ENCODE measurements around the gene VIM.

VIM gene
- 613 to 2,990 reads per million in 2 experiments for total RNA-seq

GRCh38 chr10:17228091-17229015 lies at the start of gene VIM:
Gene VIM, plus strand, starts transcription at chr10:17228241. Its CDS starts 1,182 bp downstream, at chr10:17229423.
- DNase-seq (ENCODE audit: low read depth), result peak; percentile 76

GRCh38 chr10:17179002-17179401 lies 49.0 kb upstream of the VIM start:
- DNase-seq (ENCODE audit: low read depth), result no peak

DNA sequence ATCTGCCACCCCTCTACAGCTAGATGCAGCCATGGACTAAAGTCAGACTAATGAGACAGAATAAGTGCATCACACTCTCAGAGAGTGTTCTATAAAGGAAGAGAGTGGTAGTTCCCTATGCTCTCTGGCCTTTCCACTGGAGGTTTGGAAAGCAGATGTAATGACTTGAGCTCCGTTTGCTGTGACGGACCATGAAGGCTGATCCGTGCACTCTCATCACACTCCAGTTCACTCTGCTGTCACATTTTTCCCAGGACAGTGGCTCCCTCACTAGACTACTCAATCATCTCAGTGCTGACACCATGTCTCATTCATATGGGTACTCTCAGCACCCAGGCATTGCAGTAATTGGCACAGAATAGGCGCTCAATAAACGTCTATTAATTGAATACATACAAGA lies 46.9 kb upstream of the VIM start:
- no peak for DNase-seq (ENCODE audit: low read depth)

GRCh38 chr10:17181751-17182150 lies 46.3 kb upstream of the VIM start:
- DNase-seq (ENCODE audit: low read depth), result no peak

DNA sequence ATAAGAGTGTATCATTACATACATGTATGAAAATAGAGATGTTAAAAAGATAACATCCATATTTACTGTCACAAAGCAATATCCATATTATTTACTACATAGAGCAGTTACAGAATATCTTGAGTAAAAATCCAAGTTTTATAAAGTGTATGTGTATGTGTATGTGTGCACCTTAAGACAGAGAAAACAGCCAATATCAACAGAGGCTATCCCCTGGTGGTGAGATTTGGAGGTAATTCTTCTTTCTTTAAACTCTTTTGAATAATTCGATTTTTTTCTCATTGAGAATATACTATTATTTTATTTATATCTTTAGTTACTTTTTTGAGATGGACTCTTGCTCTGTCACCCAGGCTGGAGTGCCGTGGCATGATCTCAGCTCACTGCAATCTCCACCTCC lies 44.9 kb upstream of the VIM start:
- DNase-seq (ENCODE audit: low read depth), result no peak

GRCh38 chr10:17185873-17186272 lies 42.2 kb upstream of the VIM start:
- DNase-seq (ENCODE audit: low read depth), result no peak

DNA sequence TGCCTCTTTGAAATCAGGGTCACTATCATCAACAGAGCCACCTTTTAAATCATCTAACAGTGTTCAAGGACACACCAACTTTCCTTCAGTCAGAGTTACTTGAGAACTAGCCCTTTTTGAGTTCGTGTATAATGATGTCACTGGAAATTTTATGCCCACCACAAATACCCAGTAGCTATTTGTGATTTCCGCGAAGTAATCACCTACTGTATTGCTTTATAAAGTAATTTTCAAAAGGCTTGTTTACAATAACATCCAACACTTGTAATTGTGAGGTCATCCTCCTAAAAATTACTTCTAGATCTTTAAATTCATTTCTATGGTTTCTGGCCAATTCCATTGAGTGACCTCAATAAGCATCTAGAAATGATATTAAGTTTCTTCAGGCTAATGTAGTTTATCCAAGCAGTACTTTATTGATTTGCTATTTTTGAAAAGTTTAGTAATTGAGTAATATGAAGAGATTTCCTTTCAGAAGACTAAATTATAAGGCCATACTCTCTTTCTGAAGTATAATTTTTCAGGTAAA lies 39.3 kb upstream of the VIM start:
- DNase-seq (ENCODE audit: low read depth), result no peak

GRCh38 chr10:17190602-17191001 lies 37.4 kb upstream of the VIM start:
- no peak for DNase-seq (ENCODE audit: low read depth)

DNA sequence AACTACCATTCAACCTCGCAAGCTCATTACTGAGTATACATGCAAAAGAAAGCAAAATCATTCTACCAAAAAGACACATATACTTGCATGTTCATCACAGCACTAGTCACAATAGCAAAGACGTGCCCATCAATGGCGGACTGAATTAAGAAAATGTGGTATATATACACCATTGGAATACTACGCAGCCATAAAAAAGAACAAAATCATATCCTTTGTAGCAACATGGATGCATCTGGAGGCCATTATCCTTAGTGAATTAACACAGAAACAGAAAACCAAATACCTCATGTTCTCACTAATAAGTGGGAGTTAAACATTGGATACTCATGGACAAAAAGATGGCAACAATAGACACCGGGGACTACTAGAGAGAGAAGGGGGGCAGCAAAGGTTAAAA lies 33.0 kb upstream of the VIM start:
- DNase-seq (ENCODE audit: low read depth), result no peak

GRCh38 chr10:17196045-17196444 lies 32.0 kb upstream of the VIM start:
- no peak for DNase-seq (ENCODE audit: low read depth)

DNA sequence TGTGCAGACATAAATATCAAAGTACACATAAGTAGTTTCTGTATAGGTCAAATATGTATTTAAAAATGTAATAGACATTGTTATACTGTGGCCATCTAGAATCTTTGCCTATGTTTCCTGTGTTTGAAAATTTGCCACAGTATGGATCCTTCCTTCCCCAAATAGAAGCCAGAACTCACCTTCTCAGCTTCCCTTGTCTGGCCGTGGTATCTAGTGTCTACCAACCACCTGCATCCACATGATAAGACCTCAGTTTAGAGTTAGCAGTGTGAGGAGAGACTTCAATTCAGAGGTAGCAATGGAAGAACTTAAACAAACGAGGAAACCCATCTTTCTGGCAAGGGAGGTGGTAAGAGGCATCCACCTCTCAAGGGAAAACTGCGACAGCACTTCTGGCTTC lies 31.5 kb upstream of the VIM start:
- no peak for DNase-seq (ENCODE audit: low read depth)

GRCh38 chr10:17199351-17199804 lies 28.7 kb upstream of the VIM start:
- DNase-seq (ENCODE audit: low read depth), result no peak

DNA sequence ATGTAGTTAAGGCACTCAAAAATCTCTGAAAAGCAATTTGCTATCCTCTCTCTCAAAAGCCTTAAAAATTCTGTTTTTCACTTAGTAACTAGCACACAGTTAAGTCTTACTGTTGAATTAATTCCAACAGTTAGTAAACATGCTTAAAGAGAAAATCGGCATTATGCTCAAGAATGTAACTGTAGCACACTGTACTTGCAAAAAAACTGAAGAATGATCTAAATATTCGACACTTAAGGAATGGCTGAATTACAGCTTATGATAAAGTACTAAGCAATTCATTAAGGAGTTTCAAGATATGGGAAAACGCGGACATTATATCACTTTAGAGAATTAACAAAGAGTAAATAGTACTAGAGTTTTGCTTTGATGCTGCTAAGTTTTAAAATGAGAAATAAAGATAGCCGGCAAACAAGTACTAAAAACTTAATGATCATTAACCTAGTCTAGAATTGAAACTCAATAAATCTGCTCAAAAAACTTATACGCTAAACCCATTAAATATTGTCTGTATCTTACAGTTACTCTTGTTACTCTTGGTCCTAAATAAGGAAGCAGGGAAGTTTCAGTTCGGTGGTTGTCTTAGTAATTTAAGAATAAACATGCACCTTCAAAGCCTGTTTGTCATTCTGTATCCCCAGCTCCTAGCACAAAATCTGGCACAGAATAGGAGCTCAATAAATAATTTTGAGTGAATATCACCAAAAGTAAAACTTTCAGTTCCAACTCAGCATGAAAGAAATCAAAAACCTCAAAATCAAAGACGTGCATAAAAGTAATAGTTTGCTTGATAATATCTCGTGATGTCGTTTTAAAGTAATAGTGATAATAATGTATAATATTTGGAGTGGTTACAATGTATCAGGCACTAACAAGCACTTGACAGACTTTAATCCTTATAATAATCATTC lies 27.8 kb upstream of the VIM start:
- DNase-seq (ENCODE audit: low read depth), result no peak

GRCh38 chr10:17200912-17201793 lies 26.9 kb upstream of the VIM start, which contains the start of gene TRDMT1:
Gene TRDMT1, minus strand, starts transcription at chr10:17201672. Its CDS starts 38 bp downstream, at chr10:17201634.
- peak; percentile 53 for DNase-seq (ENCODE audit: low read depth)

- DNase-seq (ENCODE audit: low read depth), result no peak
Measured at GRCh38 chr10:17201794-17202116, 26.3 kb upstream of the VIM start.

- no peak for DNase-seq (ENCODE audit: low read depth)
Measured at GRCh38 chr10:17202506-17202905, 25.5 kb upstream of the VIM start.

GRCh38 chr10:17202999-17203398 lies 25.0 kb upstream of the VIM start:
- DNase-seq (ENCODE audit: low read depth), result no peak

- no peak for DNase-seq (ENCODE audit: low read depth)
Measured at GRCh38 chr10:17203416-17203815, 24.6 kb upstream of the VIM start.

- peak; percentile 31 for DNase-seq (ENCODE audit: low read depth)
Measured at GRCh38 chr10:17206210-17206709, 21.8 kb upstream of the VIM start.

DNA sequence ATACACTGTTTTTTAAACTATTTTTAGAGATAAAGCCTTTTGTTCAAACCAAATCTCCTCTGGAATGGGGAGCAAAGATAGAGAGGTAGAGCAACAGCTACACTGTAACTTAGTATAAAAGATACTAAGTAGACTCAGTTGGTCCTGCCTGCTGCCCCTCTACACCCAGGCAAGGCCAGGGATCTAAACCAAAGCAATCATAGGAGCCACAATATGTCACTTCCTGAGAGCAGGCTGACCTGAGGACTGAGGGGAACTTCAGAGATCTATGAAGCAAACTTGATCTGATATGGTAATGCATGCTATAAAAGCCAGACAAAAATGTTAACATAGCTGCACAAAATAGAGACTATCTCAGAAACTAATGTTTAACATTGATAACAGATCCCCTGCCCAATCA lies 19.6 kb upstream of the VIM start:
- DNase-seq (ENCODE audit: low read depth), result no peak

GRCh38 chr10:17209302-17209701 lies 18.7 kb upstream of the VIM start:
- DNase-seq (ENCODE audit: low read depth), result no peak
